IPS-15b (cell line): Measurements from ENCODE around the gene NUMA1.

Experiments used
- H3K27me3 ChIP-seq: one replicate; pipeline ENCODE4 v1.6.1; 2013; ENCODE audit warnings: low read length; ENCODE audit not compliant: control insufficient read depth, insufficient read depth
- H3K36me3 ChIP-seq: one replicate; pipeline ENCODE4 v1.6.1; 2013; ENCODE audit warnings: low read length; ENCODE audit not compliant: control insufficient read depth, insufficient read depth
- H3K4me1 ChIP-seq: one replicate; pipeline ENCODE4 v1.6.1; 2013; ENCODE audit warnings: mild to moderate bottlenecking, low read length; ENCODE audit not compliant: control insufficient read depth, insufficient read depth
- H3K4me3 ChIP-seq: one replicate; pipeline ENCODE4 v1.5.1; 2013; ENCODE audit warnings: low read depth, low read length
- H3K9ac ChIP-seq: one replicate; pipeline ENCODE4 v1.6.1; 2013; ENCODE audit warnings: low read depth, mild to moderate bottlenecking, low read length
- H3K9me3 ChIP-seq: one replicate; pipeline ENCODE4 v1.6.1; 2013; ENCODE audit warnings: mild to moderate bottlenecking, low read length; ENCODE audit not compliant: control insufficient read depth, insufficient read depth

NUMA1 gene

DNA sequence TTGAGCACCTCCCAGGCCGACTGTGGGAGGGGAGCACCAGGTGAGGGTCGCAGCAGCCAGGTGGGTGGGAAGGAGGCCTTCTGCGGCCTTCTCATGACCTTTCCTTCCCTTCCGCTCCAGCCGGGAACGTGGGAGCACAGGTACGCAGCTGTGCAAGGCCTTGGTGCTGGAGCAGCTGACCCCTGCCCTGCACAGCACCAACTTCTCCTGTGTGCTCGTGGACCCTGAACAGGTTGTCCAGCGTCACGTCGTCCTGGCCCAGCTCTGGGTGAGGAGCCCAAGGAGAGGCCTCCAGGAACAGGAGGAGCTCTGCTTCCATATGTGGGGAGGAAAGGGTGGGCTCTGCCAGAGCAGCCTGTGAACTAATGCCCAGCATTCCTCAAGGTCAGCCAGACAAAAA lies 79.1 kb downstream of the NUMA1 start:
- no peak overlapping the region for H3K9ac ChIP-seq
- peaks cover 67% of the 10 kb centered on the region for H3K36me3 ChIP-seq
- no peaks in the 10 kb centered on the region for H3K9me3 ChIP-seq
- no peaks in the 10 kb centered on the region for H3K27me3 ChIP-seq
- H3K4me1 ChIP-seq = no peaks in the 10 kb centered on the region
- no peak overlapping the region for H3K4me3 ChIP-seq

GRCh38 chr11:72000202-72000867 lies 80.0 kb downstream of the NUMA1 start:
- H3K9ac ChIP-seq = no peak overlapping the region
- no peaks in the 10 kb centered on the region for H3K4me1 ChIP-seq
- no peak overlapping the region for H3K4me3 ChIP-seq
- no peaks in the 10 kb centered on the region for H3K27me3 ChIP-seq
- H3K9me3 ChIP-seq = no peaks in the 10 kb centered on the region
- H3K36me3 ChIP-seq = peaks cover 58% of the 10 kb centered on the region

- no peak overlapping the region for H3K9ac ChIP-seq
- H3K4me3 ChIP-seq = no peak overlapping the region
- H3K9me3 ChIP-seq = no peaks in the 10 kb centered on the region
- H3K27me3 ChIP-seq = no peaks in the 10 kb centered on the region
- peaks cover 52% of the 10 kb centered on the region for H3K36me3 ChIP-seq
- no peaks in the 10 kb centered on the region for H3K4me1 ChIP-seq
Measured at GRCh38 chr11:71999798-72000197, 80.5 kb downstream of the NUMA1 start.

GRCh38 chr11:71999362-71999761 lies 81.0 kb downstream of the NUMA1 start:
- no peak overlapping the region for H3K4me3 ChIP-seq
- H3K36me3 ChIP-seq = peaks cover 49% of the 10 kb centered on the region
- no peaks in the 10 kb centered on the region for H3K27me3 ChIP-seq
- H3K9ac ChIP-seq = no peak overlapping the region
- no peaks in the 10 kb centered on the region for H3K9me3 ChIP-seq
- H3K4me1 ChIP-seq = no peaks in the 10 kb centered on the region

- Histone ChIP-seq H3K36me3 (peaks cover 43% of the 10 kb centered on the region), H3K4me3 (no peak within 1 kb of the TSS), H3K9ac (no peak within 1 kb of the TSS), H3K27me3 (no peaks in the 10 kb centered on the region), H3K4me1 (no peaks in the 10 kb centered on the region), H3K9me3 (no peaks in the 10 kb centered on the region)
Measured at GRCh38 chr11:71998649-71999310, 81.6 kb downstream of the NUMA1 start, which contains the start of gene IL18BP. Gene IL18BP, plus strand, starts transcription at chr11:71998909. Its CDS starts 1,076 bp downstream, at chr11:71999985.

DNA sequence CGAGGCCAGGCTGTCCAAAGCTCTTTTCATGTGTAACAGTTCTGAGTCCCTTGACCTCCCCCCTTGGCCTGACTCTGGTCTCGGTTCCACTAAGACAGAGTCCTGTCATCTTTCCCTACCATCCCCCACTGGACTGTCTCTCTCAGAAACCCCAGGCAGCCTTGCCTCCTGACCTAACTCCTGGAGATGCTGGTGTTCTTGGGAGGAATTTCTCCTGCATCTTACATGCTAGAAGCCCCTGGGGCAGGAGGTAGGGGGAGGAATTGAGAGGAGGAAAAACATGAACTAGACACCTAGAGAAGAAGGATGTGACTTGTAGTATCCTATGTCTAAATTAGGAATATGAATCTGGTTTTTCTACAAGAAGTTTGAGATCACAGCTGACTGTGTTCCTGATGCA lies 82.3 kb downstream of the NUMA1 start:
- H3K36me3 ChIP-seq = peaks cover 36% of the 10 kb centered on the region
- no peak overlapping the region for H3K4me3 ChIP-seq
- no peak overlapping the region for H3K9ac ChIP-seq
- H3K4me1 ChIP-seq = no peaks in the 10 kb centered on the region
- no peaks in the 10 kb centered on the region for H3K27me3 ChIP-seq
- no peaks in the 10 kb centered on the region for H3K9me3 ChIP-seq

GRCh38 chr11:71997594-71997993 lies 82.7 kb downstream of the NUMA1 start:
- H3K4me3 ChIP-seq = no peak overlapping the region
- H3K27me3 ChIP-seq = no peaks in the 10 kb centered on the region
- peaks cover 32% of the 10 kb centered on the region for H3K36me3 ChIP-seq
- no peaks in the 10 kb centered on the region for H3K4me1 ChIP-seq
- no peak overlapping the region for H3K9ac ChIP-seq
- no peaks in the 10 kb centered on the region for H3K9me3 ChIP-seq

GRCh38 chr11:71996946-71997345 lies 83.4 kb downstream of the NUMA1 start:
- H3K36me3 ChIP-seq = peaks cover 26% of the 10 kb centered on the region
- no peaks in the 10 kb centered on the region for H3K9me3 ChIP-seq
- no peaks in the 10 kb centered on the region for H3K27me3 ChIP-seq
- no peaks in the 10 kb centered on the region for H3K4me1 ChIP-seq
- H3K4me3 ChIP-seq = no peak overlapping the region
- no peak overlapping the region for H3K9ac ChIP-seq

DNA sequence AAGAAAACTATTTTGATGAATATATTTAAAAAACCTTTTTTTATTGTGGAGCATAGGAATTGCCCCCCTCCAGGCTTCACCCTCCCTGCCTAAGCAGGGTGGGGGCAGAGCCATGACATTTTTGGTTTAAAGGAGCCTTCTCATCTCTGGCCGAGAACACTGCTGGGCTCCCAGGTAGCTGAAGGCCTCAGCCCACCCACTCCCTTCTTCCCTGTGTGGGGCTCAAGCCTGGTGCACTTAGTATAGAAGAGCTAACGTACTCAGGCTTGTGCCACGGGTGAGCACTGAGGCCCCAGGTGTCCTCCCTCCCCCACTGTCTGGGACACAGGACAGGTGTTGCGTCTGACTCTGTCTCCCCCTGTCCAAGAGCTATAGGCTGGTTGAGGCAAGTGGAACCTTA lies 83.8 kb downstream of the NUMA1 start:
- Histone ChIP-seq H3K4me1 (no peaks in the 10 kb centered on the region), H3K27me3 (no peaks in the 10 kb centered on the region), H3K9ac (no peak overlapping the region), H3K36me3 (peaks cover 21% of the 10 kb centered on the region), H3K4me3 (no peak overlapping the region), H3K9me3 (no peaks in the 10 kb centered on the region)

- H3K4me3 ChIP-seq = no peak overlapping the region
- H3K36me3 ChIP-seq = peaks cover 15% of the 10 kb centered on the region
- no peaks in the 10 kb centered on the region for H3K4me1 ChIP-seq
- no peaks in the 10 kb centered on the region for H3K9me3 ChIP-seq
- no peaks in the 10 kb centered on the region for H3K27me3 ChIP-seq
- no peak overlapping the region for H3K9ac ChIP-seq
Measured at GRCh38 chr11:71995726-71996291, 84.5 kb downstream of the NUMA1 start.

DNA sequence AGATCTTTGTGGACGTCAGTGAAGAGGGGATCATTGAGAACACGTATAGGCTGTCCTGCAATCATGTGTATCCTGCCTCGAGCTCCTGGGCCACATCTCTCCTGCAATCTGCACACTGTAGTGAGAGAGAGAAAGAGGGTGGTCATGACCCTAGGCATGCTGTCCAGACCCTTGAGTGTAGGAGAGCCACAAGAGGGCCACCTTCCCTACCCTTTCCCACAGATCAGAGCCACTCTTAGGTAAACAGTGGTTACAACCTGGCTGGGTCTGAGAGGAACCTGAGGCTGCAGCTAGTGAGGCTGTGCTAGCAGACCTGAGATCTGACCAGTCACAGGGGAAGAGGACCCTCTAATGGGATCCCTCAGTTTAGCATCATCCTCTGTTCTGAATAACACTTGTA lies 85.6 kb downstream of the NUMA1 start:
- H3K27me3 ChIP-seq = no peaks in the 10 kb centered on the region
- no peaks in the 10 kb centered on the region for H3K9me3 ChIP-seq
- no peaks in the 10 kb centered on the region for H3K4me1 ChIP-seq
- peaks cover 9% of the 10 kb centered on the region for H3K36me3 ChIP-seq
- no peak overlapping the region for H3K4me3 ChIP-seq
- no peak overlapping the region for H3K9ac ChIP-seq

- Histone ChIP-seq H3K36me3 (peaks cover 5% of the 10 kb centered on the region), H3K4me1 (no peaks in the 10 kb centered on the region), H3K27me3 (no peaks in the 10 kb centered on the region), H3K4me3 (no peak overlapping the region), H3K9me3 (no peaks in the 10 kb centered on the region), H3K9ac (no peak overlapping the region)
Measured at GRCh38 chr11:71992136-71992730, 88.1 kb downstream of the NUMA1 start.
